GM12878 (cell line): ENCODE data around the gene TP53BP1. TPM values are rescaled to one million over a fixed set of nuclear protein-coding genes. Genes with fewer than 3 reads are reported as not detected.

Experiments used
- ATAC-seq: fragments of 200-7000 bp; cut with Tn5 transposase; 3 replicates; pipeline ENCODE4 v1.9.1; 2020; ENCODE audit warnings: mild to moderate bottlenecking, moderate library complexity
- BruUV-seq: library from RNA; stranded (reverse); fragments of 400-500 nt; replicated peaks from 2 replicates; lab custom pipeline; 2021; lab: Mats Ljungman, UMichigan
- CTCF ChIA-PET: fragments of 300-600 bp; sonication (Branson Sonifier 250); formaldehyde crosslinking; extraction: SDS; loops from one replicate; lab custom pipeline; 2021; ENCODE audit warnings: inconsistent platforms; lab: Yijun Ruan, JAX
- POLR2A ChIA-PET: fragments of 350-600 bp; formaldehyde crosslinking; extraction: SDS; loops from one replicate; lab custom pipeline; 2021; ENCODE audit warnings: inconsistent platforms; lab: Charles Lee
- RAD21 ChIA-PET: fragments of 300-600 bp; sonication (Branson Sonifier 250); formaldehyde crosslinking; loops from one replicate; lab custom pipeline; 2023; ENCODE audit warnings: antibody characterized with exemption; ENCODE audit not compliant: unreplicated experiment; lab: Charles Lee
- SMC1A ChIA-PET: fragments of 300-600 bp; sonication (Branson Sonifier 250); formaldehyde crosslinking; loops from one replicate; lab custom pipeline; 2023; ENCODE audit not compliant: unreplicated experiment, uncharacterized antibody; lab: Charles Lee
- DNase-seq: peaks from one replicate; pipeline ENCODE4 v3.0.0-alpha.2; 2011; ENCODE audit warnings: low read depth, low spot score
- FAIRE-seq: peaks from 3 replicates; lab custom pipeline; 2011; peaks lifted over from hg19 to GRCh38; lab: Jason Lieb, UNC
- H2AFZ ChIP-seq: 2 replicates; pipeline ENCODE4 v1.6.0; 2011; ENCODE audit warnings: low read depth, low read length, control low read depth; ENCODE audit not compliant: control insufficient read depth
- H3K27ac ChIP-seq: 2 replicates; pipeline ENCODE4 v1.5.1; 2011; ENCODE audit warnings: control low read depth; ENCODE audit not compliant: control insufficient read depth, insufficient read depth
- H3K27me3 ChIP-seq, 2 experiments: replicated peaks in 1 of 2; 2 replicates each; pipeline versions ENCODE4 v1.6.0 to v1.6.1; 2011; ENCODE audit warnings: low read length in 1 of 2; ENCODE audit not compliant: control insufficient read depth in 2 of 2, insufficient read depth in 2 of 2
- H3K36me3 ChIP-seq, 2 experiments: 2 replicates each; pipeline ENCODE4 v1.5.1; 2011; ENCODE audit warnings: low read length in 1 of 2; ENCODE audit not compliant: control insufficient read depth in 2 of 2, insufficient read depth in 2 of 2
- H3K4me1 ChIP-seq: 2 replicates; pipeline ENCODE4 v1.6.1; 2011; ENCODE audit warnings: mild to moderate bottlenecking, low read length, moderate library complexity, mixed read lengths; ENCODE audit not compliant: control insufficient read depth, insufficient read depth
- H3K4me2 ChIP-seq: 2 replicates; pipeline ENCODE4 v1.6.0; 2011; ENCODE audit warnings: control low read depth; ENCODE audit not compliant: control insufficient read depth, insufficient read depth
- H3K4me3 ChIP-seq: fragments of 200-600 bp; sonication (generic); 2 replicates; pipeline ENCODE4 v1.5.1; 2016
- H3K79me2 ChIP-seq: 2 replicates; pipeline ENCODE4 v1.6.0; 2011; ENCODE audit warnings: low read length; ENCODE audit not compliant: control insufficient read depth, insufficient read depth
- H3K9ac ChIP-seq: 2 replicates; pipeline ENCODE4 v1.8.0; 2011; ENCODE audit warnings: low read length, control low read depth, mixed read lengths; ENCODE audit not compliant: control insufficient read depth, insufficient read depth
- H3K9me3 ChIP-seq: replicated peaks from 3 replicates; pipeline ENCODE4 v1.5.1; 2011; ENCODE audit warnings: mild to moderate bottlenecking, low read length; ENCODE audit not compliant: control insufficient read depth, insufficient read depth
- H4K20me1 ChIP-seq: 2 replicates; pipeline ENCODE4 v1.6.0; 2011; ENCODE audit not compliant: control insufficient read depth, insufficient read depth
- BCLAF1 ChIP-seq: fragments of 450-650 bp; IDR thresholded peaks from 2 replicates; pipeline ENCODE4 v1.6.1; 2017; ENCODE audit warnings: antibody characterized with exemption, mild to moderate bottlenecking, moderate library complexity
- CHD4 ChIP-seq: fragments of 200-600 bp; sonication (generic); IDR thresholded peaks from 2 replicates; pipeline ENCODE4 v1.6.1; 2016; ENCODE audit warnings: mild to moderate bottlenecking
- EP300 ChIP-seq, 2 experiments: fragments of 150-350 bp in 1 of 2; IDR thresholded peaks; 2 replicates each; pipeline ENCODE4 v1.6.1; 2011 to 2012; ENCODE audit warnings: low read depth in 2 of 2, low read length in 2 of 2, borderline replicate concordance in 1 of 2, improper control_type of control experiment in 1 of 2, inconsistent platforms in 1 of 2; ENCODE audit not compliant: control insufficient read depth in 1 of 2
- HDAC2 ChIP-seq: fragments of 200-600 bp; sonication (generic); IDR thresholded peaks from 2 replicates; pipeline ENCODE4 v1.6.1; 2017
- IKZF2 ChIP-seq, 2 experiments: fragments of 450-650 bp; IDR thresholded peaks; 2 replicates each; pipeline ENCODE4 v1.6.1; 2017; ENCODE audit warnings: mild to moderate bottlenecking in 2 of 2, moderate library complexity in 2 of 2
- KDM1A ChIP-seq: fragments of 200-600 bp; sonication (generic); IDR thresholded peaks from 2 replicates; pipeline ENCODE4 v1.6.1; 2016; ENCODE audit warnings: borderline replicate concordance
- MYC ChIP-seq: IDR thresholded peaks from 2 replicates; pipeline ENCODE4 v1.6.1; 2011; ENCODE audit warnings: mild to moderate bottlenecking, low read length, moderate library complexity, inconsistent platforms; ENCODE audit not compliant: insufficient read depth, insufficient replicate concordance, insufficient read length, severe bottlenecking
- PBX3 ChIP-seq: IDR thresholded peaks from 2 replicates; pipeline ENCODE4 v1.6.1; 2011; ENCODE audit warnings: mild to moderate bottlenecking, low read depth, low read length, moderate library complexity; ENCODE audit not compliant: insufficient replicate concordance
- POLR2AphosphoS2 ChIP-seq: IDR thresholded peaks from 2 replicates; pipeline ENCODE4 v1.6.1; 2011; ENCODE audit warnings: low read depth, mild to moderate bottlenecking, low read length, improper control_type of control experiment, moderate library complexity
- POLR2AphosphoS5 ChIP-seq: IDR thresholded peaks from 2 replicates; pipeline ENCODE4 v1.6.1; 2011; ENCODE audit warnings: mild to moderate bottlenecking, low read length, inconsistent platforms
- RAD51 ChIP-seq: fragments of 450-650 bp; IDR thresholded peaks from 2 replicates; pipeline ENCODE4 v1.6.1; 2016; ENCODE audit warnings: moderate library complexity, mild to moderate bottlenecking, inconsistent platforms
- SP1 ChIP-seq: IDR thresholded peaks from one replicate; pipeline ENCODE4 v1.6.1; 2011; ENCODE audit warnings: low read depth, low read length
- TARDBP ChIP-seq: IDR thresholded peaks from 2 replicates; pipeline ENCODE4 v1.6.1; 2016; ENCODE audit warnings: borderline replicate concordance
- ZBED1 ChIP-seq: IDR thresholded peaks from 2 replicates; pipeline ENCODE4 v1.6.1; 2016; ENCODE audit warnings: borderline replicate concordance
- ZNF274 ChIP-seq: IDR thresholded peaks from one replicate; pipeline ENCODE4 v1.8.0; 2011; ENCODE audit not compliant: insufficient read length, insufficient read depth
- whole genome bisulfite sequencing: methylation state at CpG from one replicate; pipeline ENCODE4 v1.1.6; 2016; ENCODE audit warnings: low lambda C conversion rate; ENCODE audit not compliant: insufficient replicate concordance, insufficient coverage; ENCODE audit errors: missing lambda C conversion rate; 5-methylcytosine and 5-hydroxymethylcytosine counted together
- in situ Hi-C: fragments of 300-500 bp; cut with MboI; formaldehyde crosslinking; loops from 9 replicates; pipeline ENCODE4 v1.14.3; 2018; ENCODE audit warnings: mixed read lengths
- intact Hi-C: fragments of 100-400 bp; cut with micrococcal nuclease; formaldehyde crosslinking; loops from one replicate; pipeline ENCODE4 v1.14.2; 2022; ENCODE audit not compliant: unreplicated experiment
- polyA plus RNA-seq, 11 experiments: library from polyadenylated mRNA; depleted of rRNA in 4 of 11; unstranded in 6 of 11; stranded (reverse) in 5 of 11; fragments of >200 nt; fragmentation: Nextera tagmentation in 4 of 11; fragmentation: Illumina TruSeq in 1 of 11; extraction: Ambion mirVana in 4 of 11; extraction: Trizol in 1 of 11; gene quantifications; 1 replicate in 1 of 11; 2 replicates in 10 of 11; pipeline versions ENCODE4 v1.2.1 to v1.2.3, GENCODE V29; 2011 to 2016; ENCODE audit warnings: inconsistent platforms in 2 of 11, missing spikeins in 2 of 11, low read depth in 1 of 11
- total RNA-seq, 4 experiments: library from RNA; depleted of rRNA in 3 of 4; stranded (reverse); fragments of >200 nt in 3 of 4; fragmentation: Illumina TruSeq in 1 of 4; extraction: Trizol in 1 of 4; gene quantifications; 2 replicates each; pipeline versions ENCODE4 v1.2.1 to v1.2.3, GENCODE V29; 2013 to 2021
- TF ChIP-seq, protein P1 (sequence below): fragments of 450-650 bp; formaldehyde crosslinking; IDR thresholded peaks from 2 replicates; pipeline ENCODE4 v1.4.0; 2020; ENCODE audit warnings: mild to moderate bottlenecking, moderate library complexity

TP53BP1 gene
- total and polyA plus RNA-seq, 10 of the 15 experiments (the other 5 are each of a cell fraction or from before 2014, with no cell fraction given), result 6.2 to 50.2 (median 19.3) TPM

DNA sequence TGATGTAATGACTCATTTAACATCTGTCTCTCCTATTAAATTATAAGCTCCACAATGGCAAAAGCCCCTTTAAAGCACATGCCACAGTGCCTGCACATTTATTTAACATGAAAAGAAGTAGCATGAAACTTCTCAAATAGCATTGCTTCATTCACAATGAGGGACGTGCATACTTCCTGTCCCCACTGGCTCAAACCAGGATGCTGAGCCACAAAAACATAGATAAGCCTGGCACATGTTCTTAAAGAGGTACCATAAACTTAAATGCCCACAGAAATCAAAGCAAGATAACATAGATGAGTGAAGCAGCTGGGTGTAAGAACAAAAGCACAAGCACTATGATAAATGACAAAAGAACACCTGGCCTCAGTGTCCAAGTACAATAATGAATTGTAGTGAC, 3.8 kb downstream of the TP53BP1 start (continued):
- TF ChIP-seq KDM1A, result no peak
- no peak for TF ChIP-seq CHD4
- no peak for TF ChIP-seq RAD51
- TF ChIP-seq BCLAF1, result no peak
- no peak for TF ChIP-seq MYC
- no peak for TF ChIP-seq IKZF2 (IDR thresholded peaks at IDR 0.05)
- TF ChIP-seq SP1, result no peak

GRCh38 chr15:43488790-43489189, 4.2 kb downstream of the TP53BP1 start:
- DNase-seq (no peak), ATAC-seq (no peak), FAIRE-seq (no peak)
- intact Hi-C loops (no loop called here), in situ Hi-C loops (no loop called here)
- no TSS peak for BruUV-seq
- H2AFZ ChIP-seq, result no peak overlapping the region
- H3K27ac ChIP-seq, result no peak overlapping the region
- POLR2A ChIA-PET, result interaction anchor here (0.8 kb wide), 1 partner anchor 22 kb away, joined by 3 read pairs; no protein-coding TSS in a partner anchor
- H3K4me2 ChIP-seq, result no peak overlapping the region
- H3K9me3 ChIP-seq, result no peaks in the 10 kb centered on the region
- H3K27me3 ChIP-seq, result no peaks in the 10 kb centered on the region
- H3K9ac ChIP-seq, result no peak overlapping the region
- CTCF ChIA-PET, result interaction anchor here (9.9 kb wide), 1 partner anchor 25 kb away, joined by 88 read pairs; the partner anchor contains the start of gene MAP1A
- RAD21 ChIA-PET, result interaction anchor here (1.0 to 1.3 kb wide), 2 partner anchors 24 to 26 kb away, joined by 4 to 5 read pairs; no protein-coding TSS in a partner anchor
- SMC1A ChIA-PET, result interaction anchor here (1.0 to 2.2 kb wide), 2 partner anchors 12 to 19 kb away, joined by 3 to 5 read pairs; no protein-coding TSS in a partner anchor
- WGBS, result 97% methylated on average over 3 of the region's 3 CpGs
- peaks cover 6% of the 10 kb centered on the region for H3K79me2 ChIP-seq
- H3K4me1 ChIP-seq, result peaks cover 3% of the 10 kb centered on the region; the same call in 1 of the 2 replicates
- H4K20me1 ChIP-seq, result no peaks in the 10 kb centered on the region
- no peak overlapping the region for H3K4me3 ChIP-seq
- peaks cover 0 to 3% of the 10 kb centered on the region in 2 experiments; a peak in 2 of 4 replicates for H3K36me3 ChIP-seq
- TF ChIP-seq ZNF274 (no peak), HDAC2 (no peak), POLR2AphosphoS2 (no peak), EP300 (IDR thresholded peaks at IDR 0.05; ENCODE audit: borderline replicate concordance in 1 of 2, control insufficient read depth in 1 of 2, low read depth in 2 of 2, low read length in 2 of 2) (no peak), SP1 (no peak), POLR2AphosphoS5 (no peak), PBX3 (no peak), TARDBP (no peak), ZBED1 (no peak), RAD51 (no peak)
- TF ChIP-seq, protein P1, sequence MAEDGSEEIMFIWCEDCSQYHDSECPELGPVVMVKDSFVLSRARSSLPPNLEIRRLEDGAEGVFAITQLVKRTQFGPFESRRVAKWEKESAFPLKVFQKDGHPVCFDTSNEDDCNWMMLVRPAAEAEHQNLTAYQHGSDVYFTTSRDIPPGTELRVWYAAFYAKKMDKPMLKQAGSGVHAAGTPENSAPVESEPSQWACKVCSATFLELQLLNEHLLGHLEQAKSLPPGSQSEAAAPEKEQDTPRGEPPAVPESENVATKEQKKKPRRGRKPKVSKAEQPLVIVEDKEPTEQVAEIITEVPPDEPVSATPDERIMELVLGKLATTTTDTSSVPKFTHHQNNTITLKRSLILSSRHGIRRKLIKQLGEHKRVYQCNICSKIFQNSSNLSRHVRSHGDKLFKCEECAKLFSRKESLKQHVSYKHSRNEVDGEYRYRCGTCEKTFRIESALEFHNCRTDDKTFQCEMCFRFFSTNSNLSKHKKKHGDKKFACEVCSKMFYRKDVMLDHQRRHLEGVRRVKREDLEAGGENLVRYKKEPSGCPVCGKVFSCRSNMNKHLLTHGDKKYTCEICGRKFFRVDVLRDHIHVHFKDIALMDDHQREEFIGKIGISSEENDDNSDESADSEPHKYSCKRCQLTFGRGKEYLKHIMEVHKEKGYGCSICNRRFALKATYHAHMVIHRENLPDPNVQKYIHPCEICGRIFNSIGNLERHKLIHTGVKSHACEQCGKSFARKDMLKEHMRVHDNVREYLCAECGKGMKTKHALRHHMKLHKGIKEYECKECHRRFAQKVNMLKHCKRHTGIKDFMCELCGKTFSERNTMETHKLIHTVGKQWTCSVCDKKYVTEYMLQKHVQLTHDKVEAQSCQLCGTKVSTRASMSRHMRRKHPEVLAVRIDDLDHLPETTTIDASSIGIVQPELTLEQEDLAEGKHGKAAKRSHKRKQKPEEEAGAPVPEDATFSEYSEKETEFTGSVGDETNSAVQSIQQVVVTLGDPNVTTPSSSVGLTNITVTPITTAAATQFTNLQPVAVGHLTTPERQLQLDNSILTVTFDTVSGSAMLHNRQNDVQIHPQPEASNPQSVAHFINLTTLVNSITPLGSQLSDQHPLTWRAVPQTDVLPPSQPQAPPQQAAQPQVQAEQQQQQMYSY (CRISPR knock-in tag), result no peak
